Stomach smooth muscle (tissue), 2 donors: Measurements from ENCODE around the gene BTBD9.
"Not testable (repeated sequence)": the region's sequence is repeated elsewhere in the genome, so short reads cannot be mapped to it uniquely, and the experiment has no call there.

Experiments
- H3K27ac ChIP-seq: one replicate; pipeline ENCODE4 v1.7.0; 2013; ENCODE audit warnings: mild to moderate bottlenecking, low read length, inconsistent platforms
- H3K27me3 ChIP-seq, 2 donors: one replicate each; pipeline ENCODE4 v1.7.0; 2013; ENCODE audit warnings: low read length in 2 of 2; ENCODE audit not compliant: insufficient read depth in 2 of 2, control insufficient read depth in 1 of 2
- H3K36me3 ChIP-seq, 2 donors: one replicate each; pipeline ENCODE4 v1.7.0; 2013; ENCODE audit warnings: low read length in 2 of 2; ENCODE audit not compliant: control insufficient read depth in 2 of 2, insufficient read depth in 2 of 2
- H3K4me1 ChIP-seq: one replicate; pipeline ENCODE4 v1.7.0; 2013; ENCODE audit warnings: low read length; ENCODE audit not compliant: control insufficient read depth, insufficient read depth
- H3K4me3 ChIP-seq, 2 donors: one replicate each; pipeline ENCODE4 v1.7.0; 2013; ENCODE audit warnings: low read length in 2 of 2
- H3K9ac ChIP-seq, 2 donors: one replicate each; pipeline ENCODE4 v1.7.0; 2013; ENCODE audit warnings: low read length in 2 of 2, mild to moderate bottlenecking in 1 of 2
- H3K9me3 ChIP-seq, 2 donors: one replicate each; pipeline ENCODE4 v1.7.0; 2013; ENCODE audit warnings: low read length in 2 of 2; ENCODE audit not compliant: control insufficient read depth in 2 of 2
- donor health status: healthy.
- donor health status: Pancreatic carcinoma.

Gene BTBD9

DNA sequence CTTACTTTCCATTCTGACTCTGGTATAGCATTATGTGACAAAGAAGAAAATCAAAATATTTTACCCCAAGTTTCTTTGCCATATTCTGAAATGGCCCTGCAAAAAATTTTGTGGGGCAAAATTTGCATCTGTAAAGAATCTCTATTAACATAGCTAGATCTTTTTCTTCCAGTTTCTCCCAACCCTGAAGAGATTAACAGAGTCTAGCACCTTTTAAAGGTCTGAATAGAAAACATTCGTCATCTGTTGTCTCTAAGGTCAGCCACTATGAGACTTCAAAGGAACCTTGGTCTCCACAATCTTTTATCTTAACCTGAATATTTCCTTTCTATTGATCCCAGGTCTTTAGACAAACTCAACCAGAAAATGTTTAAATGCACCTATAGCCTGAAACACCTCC lies 205.7 kb downstream of the BTBD9 start:
- H3K4me3 ChIP-seq = no peak overlapping the region

DNA sequence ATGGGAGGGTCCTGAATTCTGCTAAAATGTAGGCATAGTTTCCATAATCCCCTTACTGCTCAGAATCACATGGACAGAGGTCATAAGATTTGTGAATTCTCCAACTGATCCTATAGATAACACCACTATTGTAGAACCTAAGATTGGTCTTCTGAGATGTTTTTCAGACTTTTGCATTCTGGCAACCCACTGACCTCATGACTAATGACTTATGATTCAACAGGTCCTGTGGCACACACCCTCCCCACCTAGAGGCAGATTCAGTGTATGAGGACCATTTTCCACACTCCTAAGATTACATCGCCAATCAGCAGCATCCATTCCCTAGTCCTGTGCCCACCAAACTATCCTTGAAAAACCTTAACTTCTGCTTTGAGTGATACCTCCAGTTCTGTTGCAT lies 207.2 kb downstream of the BTBD9 start:
- Histone ChIP-seq H3K27me3 (no peaks in the 10 kb centered on the region), H3K9me3 (no peaks in the 10 kb centered on the region), H3K4me1 (no peaks in the 10 kb centered on the region), H3K4me3 (no peak overlapping the region), H3K9ac (no peak overlapping the region), H3K27ac (no peak overlapping the region), H3K36me3 (no peaks in the 10 kb centered on the region)

More for the DNA sequence above, 205.7 kb downstream of the BTBD9 start:
- Histone ChIP-seq H3K36me3 (no peaks in the 10 kb centered on the region), H3K4me1 (no peaks in the 10 kb centered on the region), H3K27me3 (no peaks in the 10 kb centered on the region), H3K27ac (no peak overlapping the region), H3K9ac (no peak overlapping the region), H3K9me3 (no peaks in the 10 kb centered on the region)

DNA sequence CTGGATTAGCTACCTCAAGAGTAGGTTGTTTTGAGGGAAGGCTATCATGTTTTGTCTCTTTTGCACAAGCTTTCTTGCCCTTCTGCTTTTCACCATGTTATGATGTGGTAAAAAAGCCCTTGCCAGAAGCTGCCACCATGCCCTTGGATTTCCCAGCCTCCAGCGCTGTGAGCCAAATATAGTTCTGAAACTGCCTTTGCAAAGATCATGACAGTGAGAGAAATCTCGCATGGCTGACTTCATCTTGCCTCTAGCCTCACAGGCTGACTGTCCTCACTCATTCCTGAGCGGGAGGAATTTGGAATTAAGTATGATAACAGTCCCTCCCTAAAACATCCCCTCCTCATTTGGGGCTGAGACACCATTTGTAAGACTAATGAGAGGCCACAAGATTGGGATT lies 207.7 kb downstream of the BTBD9 start:
- no peak overlapping the region for H3K27ac ChIP-seq
- H3K4me3 ChIP-seq = no peak overlapping the region

DNA sequence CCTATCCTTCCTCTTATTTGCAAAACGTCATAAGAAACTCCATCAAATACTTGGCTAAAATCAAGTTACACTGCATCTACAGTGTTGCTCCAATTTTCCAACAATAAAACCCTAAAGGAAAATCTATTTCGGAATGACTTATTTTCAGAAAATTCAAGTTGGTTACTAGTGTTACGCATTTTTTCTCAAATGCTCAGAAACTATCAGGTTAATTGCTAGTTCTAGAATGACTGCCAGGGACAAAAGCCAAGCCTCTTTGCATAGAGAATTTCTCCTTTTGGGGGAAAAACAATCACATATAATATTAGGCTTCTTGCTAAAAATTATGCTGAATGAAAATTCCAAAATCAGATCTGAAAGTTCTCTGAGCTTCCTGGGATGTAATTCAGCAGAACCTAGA lies 210.2 kb downstream of the BTBD9 start:
- Histone ChIP-seq H3K9ac (no peak overlapping the region), H3K4me3 (no peak overlapping the region), H3K27ac (no peak overlapping the region), H3K36me3 (no peaks in the 10 kb centered on the region), H3K4me1 (no peaks in the 10 kb centered on the region), H3K27me3 (no peaks in the 10 kb centered on the region), H3K9me3 (no peaks in the 10 kb centered on the region)

More for the DNA sequence above, 207.7 kb downstream of the BTBD9 start:
- H3K9ac ChIP-seq = no peak overlapping the region
- H3K36me3 ChIP-seq = no peaks in the 10 kb centered on the region
- no peaks in the 10 kb centered on the region for H3K9me3 ChIP-seq
- H3K27me3 ChIP-seq = no peaks in the 10 kb centered on the region
- no peaks in the 10 kb centered on the region for H3K4me1 ChIP-seq

DNA sequence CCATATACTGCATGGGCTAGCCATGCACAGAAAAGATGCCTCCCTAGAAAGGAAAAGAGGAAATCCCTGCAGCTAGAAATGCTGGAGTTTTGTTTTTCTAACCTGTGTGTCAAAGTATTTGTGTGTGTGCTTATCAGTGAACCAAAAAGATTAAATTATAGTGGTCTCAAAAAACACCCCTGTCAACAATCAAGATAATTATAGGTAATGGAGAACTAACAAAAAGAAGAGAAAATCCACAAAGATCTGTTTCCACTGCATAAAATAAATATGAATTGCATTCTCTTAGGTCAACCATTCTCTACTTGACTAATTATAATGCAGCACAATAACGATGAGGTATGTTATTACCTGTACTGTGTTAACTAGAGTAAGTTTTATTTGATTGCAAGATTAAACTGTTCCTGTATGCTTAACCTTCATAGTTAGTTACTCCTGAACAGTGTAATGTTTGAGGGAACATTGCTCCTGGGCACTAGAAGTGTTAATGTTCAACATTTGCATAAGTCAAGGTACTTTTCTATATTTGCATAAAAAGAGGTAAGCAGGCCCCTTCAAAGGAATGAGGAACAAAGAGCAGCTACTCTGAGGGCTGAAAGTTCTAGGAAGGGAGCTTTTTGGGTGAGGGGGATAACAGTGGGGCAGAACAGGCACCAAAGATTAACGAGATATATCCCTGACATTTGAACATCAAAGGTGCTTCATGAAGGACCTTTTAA lies 212.1 kb downstream of the BTBD9 start:
- Histone ChIP-seq H3K27ac (no peak overlapping the region), H3K9ac (no peak overlapping the region), H3K9me3 (no peaks in the 10 kb centered on the region), H3K36me3 (no peaks in the 10 kb centered on the region), H3K4me1 (no peaks in the 10 kb centered on the region), H3K4me3 (no peak overlapping the region), H3K27me3 (no peaks in the 10 kb centered on the region)

DNA sequence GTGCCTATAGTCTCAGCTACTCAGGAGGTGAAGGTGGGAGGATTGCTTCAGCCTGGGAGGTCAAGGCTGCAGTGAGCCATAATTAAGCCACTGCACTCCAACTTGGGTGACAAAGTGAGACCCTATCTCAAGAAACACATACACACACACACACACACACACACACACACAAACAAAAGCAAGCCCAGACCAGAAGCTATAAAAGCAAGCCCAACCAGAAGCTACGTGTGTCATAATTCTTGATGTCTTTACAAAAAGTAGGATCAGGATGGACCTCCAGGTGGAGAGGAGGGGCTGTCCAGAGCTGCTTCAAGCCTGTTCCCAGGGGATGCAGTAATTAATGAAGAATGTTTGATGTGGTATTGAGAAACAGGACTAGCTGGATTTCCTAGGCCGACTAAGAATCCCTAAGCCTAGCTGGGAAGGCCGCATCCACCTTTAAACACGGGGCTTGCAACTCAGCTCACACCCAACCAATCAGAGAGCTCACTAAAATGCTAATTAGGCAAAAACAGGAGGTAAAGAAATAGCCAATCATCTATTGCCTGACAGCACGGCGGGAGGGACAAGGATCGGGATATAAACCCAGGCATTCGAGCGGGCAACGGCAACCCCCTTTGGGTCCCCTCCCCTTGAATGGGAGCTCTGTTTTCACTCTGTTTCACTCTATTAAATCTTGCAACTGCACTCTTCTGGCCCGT lies 213.8 kb downstream of the BTBD9 start:
- not testable (repeated sequence) for H3K27ac ChIP-seq, H3K9me3 ChIP-seq, H3K4me1 ChIP-seq, H3K9ac ChIP-seq, H3K27me3 ChIP-seq, H3K4me3 ChIP-seq, H3K36me3 ChIP-seq

DNA sequence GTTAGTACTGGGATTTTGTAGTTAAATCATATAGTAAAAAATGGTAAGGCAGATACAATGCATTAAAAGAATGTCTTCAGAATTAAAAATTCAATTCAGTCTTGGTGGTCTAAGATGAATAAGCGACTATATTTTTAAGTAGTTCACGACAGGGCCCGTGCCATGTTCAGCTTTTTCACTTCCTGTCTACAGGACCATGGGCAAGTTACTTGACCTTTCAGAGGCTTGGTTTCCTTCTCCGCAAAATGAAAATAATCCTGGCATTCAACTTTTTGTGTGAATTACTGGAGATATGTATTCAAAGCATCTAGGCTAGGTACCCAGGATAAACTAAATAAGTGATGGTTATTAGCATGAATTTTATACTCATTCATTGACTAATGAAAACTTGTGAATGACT lies 216.0 kb downstream of the BTBD9 start:
- H3K4me1 ChIP-seq = no peaks in the 10 kb centered on the region
- H3K27ac ChIP-seq = no peak overlapping the region
- no peak overlapping the region for H3K4me3 ChIP-seq
- no peaks in the 10 kb centered on the region for H3K9me3 ChIP-seq
- no peak overlapping the region for H3K9ac ChIP-seq
- no peaks in the 10 kb centered on the region for H3K36me3 ChIP-seq
- H3K27me3 ChIP-seq = no peaks in the 10 kb centered on the region

DNA sequence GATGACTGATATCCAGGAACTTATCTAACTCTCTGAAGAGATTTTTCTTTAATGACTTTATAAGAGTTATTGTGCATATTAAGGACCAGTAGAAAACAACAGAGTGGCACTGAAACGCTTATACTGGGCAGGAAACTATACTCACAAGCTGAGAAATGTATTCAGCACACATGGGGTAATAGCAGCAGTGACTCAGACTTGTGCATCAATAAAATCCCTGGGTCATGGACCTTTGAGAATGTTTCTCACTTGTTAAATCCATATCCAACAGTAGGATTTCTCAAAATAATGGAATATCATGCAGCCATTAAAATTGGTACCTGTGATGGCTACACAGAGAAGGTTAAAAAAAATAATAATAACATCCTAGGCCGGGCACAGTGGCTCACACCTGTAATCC lies 219.5 kb downstream of the BTBD9 start:
- Histone ChIP-seq H3K4me3 (no peak overlapping the region), H3K9ac (no peak overlapping the region), H3K27me3 (no peaks in the 10 kb centered on the region), H3K4me1 (no peaks in the 10 kb centered on the region), H3K36me3 (no peaks in the 10 kb centered on the region), H3K27ac (no peak overlapping the region), H3K9me3 (no peaks in the 10 kb centered on the region)

DNA sequence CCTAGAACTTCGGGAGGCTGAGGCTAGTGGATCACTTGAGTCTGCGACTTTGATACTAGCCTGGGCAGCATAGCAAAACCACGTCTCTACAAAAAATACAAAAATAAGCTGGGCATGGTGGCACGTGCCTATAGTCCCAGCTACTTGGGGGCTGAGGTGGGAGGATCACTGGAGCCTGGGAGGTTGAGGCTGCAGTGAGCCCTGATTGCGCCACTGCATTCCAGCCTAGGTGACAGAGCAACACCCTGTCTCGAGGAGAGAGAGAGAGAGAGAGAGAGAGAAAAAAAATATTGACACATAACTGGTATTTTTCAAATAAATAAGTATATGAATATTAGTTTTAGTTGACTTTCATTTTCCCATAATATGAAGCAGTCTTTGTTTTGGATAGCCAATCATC lies 222.2 kb downstream of the BTBD9 start:
- Histone ChIP-seq H3K4me3 (no peak overlapping the region), H3K4me1 (no peaks in the 10 kb centered on the region), H3K9me3 (no peaks in the 10 kb centered on the region), H3K27me3 (no peaks in the 10 kb centered on the region), H3K27ac (no peak overlapping the region), H3K36me3 (no peaks in the 10 kb centered on the region), H3K9ac (no peak overlapping the region)

DNA sequence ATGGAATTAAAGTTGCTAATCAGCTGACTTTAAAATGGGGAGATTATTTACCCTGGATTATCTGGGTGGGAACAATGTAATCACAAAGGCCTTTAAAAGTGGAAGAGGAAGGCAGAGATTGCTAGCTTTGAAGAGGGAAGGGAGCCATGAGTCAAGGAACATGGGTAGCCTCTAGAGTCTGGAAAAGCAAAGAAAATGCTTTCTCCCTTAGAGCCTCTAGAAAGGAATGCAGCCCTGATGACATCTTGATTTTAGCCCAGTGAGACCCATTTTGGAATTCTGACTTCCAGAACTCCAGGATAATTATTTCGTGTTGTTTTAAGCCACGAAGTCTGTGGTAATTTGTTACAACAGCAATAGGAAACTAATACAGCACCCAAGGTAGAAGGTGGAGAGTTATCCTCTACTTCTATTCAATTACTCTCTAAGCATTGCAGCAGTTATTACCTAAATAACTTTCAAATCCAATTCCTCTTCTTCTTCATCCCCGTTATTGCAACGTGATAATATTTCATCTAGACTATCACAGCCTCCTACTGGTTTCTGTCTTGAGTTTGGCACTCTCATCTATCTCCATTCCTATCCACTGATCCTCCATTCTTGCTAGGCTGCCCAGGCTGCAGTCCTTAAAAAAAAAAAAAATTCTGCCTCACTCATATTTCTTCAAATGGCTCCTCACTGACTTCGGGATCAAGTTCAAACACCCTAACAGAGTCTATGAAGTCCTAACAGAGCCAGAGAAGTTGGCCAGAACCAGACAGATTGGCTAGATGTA lies 224.3 kb downstream of the BTBD9 start:
- Histone ChIP-seq H3K27me3 (no peaks in the 10 kb centered on the region), H3K36me3 (no peaks in the 10 kb centered on the region), H3K4me1 (no peaks in the 10 kb centered on the region), H3K9me3 (no peaks in the 10 kb centered on the region), H3K27ac (peak overlapping the region; percentile 11), H3K4me3 (no peak overlapping the region), H3K9ac (no peak overlapping the region)
